Adrenal gland (tissue), 12 donors: Measurements from ENCODE around the gene SPATA31D1. TPM values are rescaled to one million over a fixed set of nuclear protein-coding genes. Genes with fewer than 3 reads are reported as not detected.

Experiments
- DNase-seq, 7 donors: peaks; one replicate each; pipeline ENCODE4 v3.0.0-alpha.2; 2019 to 2020
- H3K27ac ChIP-seq, 5 donors: fragments of 200-600 bp; sonication (generic) in 4 of 5; 1 replicate in 3 of 5; 2 replicates in 2 of 5; pipeline versions ENCODE4 v1.5.1 to v1.8.0; 2016 to 2020; ENCODE audit warnings: mild to moderate bottlenecking in 1 of 5
- H3K27me3 ChIP-seq: fragments of 200-600 bp; 2 replicates; pipeline ENCODE4 v1.8.0; 2021
- H3K36me3 ChIP-seq, 2 donors: fragments of 200-600 bp; replicated peaks in 1 of 2; 1 replicate in 1 of 2; 2 replicates in 1 of 2; pipeline versions ENCODE4 v1.5.1 to v1.8.0; 2018 to 2022
- H3K4me1 ChIP-seq, 2 donors: fragments of 200-600 bp; replicated peaks in 1 of 2; 1 replicate in 1 of 2; 2 replicates in 1 of 2; pipeline versions ENCODE4 v1.5.1 to v1.8.0; 2018 to 2021
- H3K4me3 ChIP-seq, 4 donors: fragments of 200-600 bp; sonication (generic) in 3 of 4; one replicate each; pipeline ENCODE4 v1.5.1; 2016 to 2018
- H3K9me3 ChIP-seq, 3 donors: fragments of 200-600 bp; sonication (generic) in 1 of 3; replicated peaks in 1 of 3; 1 replicate in 2 of 3; 2 replicates in 1 of 3; pipeline versions ENCODE4 v1.5.1 to v1.8.0; 2016 to 2021
- CTCF ChIP-seq, 6 experiments: fragments of 450-650 bp in 4 of 6; fragments of 200-600 bp in 2 of 6; sonication (generic) in 1 of 6; IDR thresholded peaks; 1 replicate in 5 of 6; 2 replicates in 1 of 6; pipeline versions ENCODE4 v1.5.1 to v1.8.0; 2016 to 2021; ENCODE audit warnings: antibody characterized with exemption in 6 of 6, mild to moderate bottlenecking in 2 of 6, moderate library complexity in 1 of 6
- POLR2A ChIP-seq, 2 donors: fragments of 450-650 bp; IDR thresholded peaks; one replicate each; pipeline ENCODE4 v1.6.1; 2017; ENCODE audit warnings: antibody characterized with exemption in 2 of 2, mild to moderate bottlenecking in 2 of 2, moderate library complexity in 1 of 2
- WGBS, 4 donors: extraction: QIAGEN DNeasy Blood & Tissue Kit in 2 of 4; methylation state at CpG; one replicate each; pipeline versions ENCODE4 v1.1.5 to v1.1.7; 2013 to 2017; 5-methylcytosine and 5-hydroxymethylcytosine counted together
- intact Hi-C, 2 donors: fragments of 100-400 bp; cut with DNase I; formaldehyde crosslinking; loops; one replicate each; pipeline versions ENCODE4 v1.14.1 to v1.15.0; 2022 to 2023
- polyA plus RNA-seq, 3 donors: library from polyadenylated mRNA; stranded (reverse); fragments of 200-250 nt in 2 of 3; fragments of 350-450 nt in 1 of 3; fragmentation: Illumina TruSeq in 1 of 3; extraction: RNeasy Lipid Tissue Mini Kit (QIAGEN cat#74804) in 1 of 3; gene quantifications; one replicate each; pipeline ENCODE4 v1.2.3, GENCODE V29; 2013 to 2014
- total RNA-seq, 9 donors: library from RNA; depleted of rRNA in 4 of 9; stranded (reverse); fragments of >200 nt in 4 of 9; fragments of 120-200 nt in 1 of 9; fragmentation: NEBNext Ultra II Directional in 1 of 9; extraction: Animal tissue kit (Norgen Biotek cat#: 25700) in 1 of 9; gene quantifications; one replicate each; pipeline versions ENCODE4 v1.1.0 to v1.2.4, GENCODE V29; 2013 to 2023
- donor health status: healthy with polysubstance abuse.
- donor health status: Bipolar disorder and iron deficiency.
- donor health status: DM: yes; HTN: yes; CAD: no.
- donor health status: DM: no; HTN: no; CAD: no.
- donor health status: DM: no; HTN: no; CAD: no.
- donor health status: DM: yes; HTN: yes; CAD: no.

SPATA31D1 gene
- total and polyA plus RNA-seq, 12 donors = not detected

- no peak for TF ChIP-seq CTCF (IDR thresholded peaks at IDR 0.05)
- TF ChIP-seq POLR2A (IDR thresholded peaks at IDR 0.05) = no peak
- H3K27me3 ChIP-seq = no peaks in the 10 kb centered on the region
- 78 to 86% (median 82%) methylated on average over 6 of the region's 6 CpGs for WGBS, 4 donors
- H3K4me1 ChIP-seq = no peaks in the 10 kb centered on the region
- H3K4me3 ChIP-seq = no peak overlapping the region
- no peaks in the 10 kb centered on the region for H3K36me3 ChIP-seq
- no peaks in the 10 kb centered on the region for H3K9me3 ChIP-seq
- intact Hi-C loops = no loop called here
- DNase-seq = no peak
- no peak overlapping the region for H3K27ac ChIP-seq
Measured at GRCh38 chr9:81964218-81965171, 24.1 kb upstream of the SPATA31D1 start.

- Histone ChIP-seq H3K4me3 (no peak overlapping the region), H3K27me3 (no peaks in the 10 kb centered on the region), H3K36me3 (no peaks in the 10 kb centered on the region), H3K4me1 (no peaks in the 10 kb centered on the region), H3K27ac (no peak overlapping the region), H3K9me3 (no peaks in the 10 kb centered on the region)
- no peak for DNase-seq
- TF ChIP-seq POLR2A (IDR thresholded peaks at IDR 0.05) (no peak), CTCF (IDR thresholded peaks at IDR 0.05) (no peak)
- intact Hi-C loops = no loop called here
- WGBS, 4 donors = 86 to 96% (median 93%) methylated on average over 3 of the region's 3 CpGs
Measured at GRCh38 chr9:81968026-81968425, 20.5 kb upstream of the SPATA31D1 start.

GRCh38 chr9:81969971-81970370 lies 18.6 kb upstream of the SPATA31D1 start:
- Histone ChIP-seq H3K4me1 (no peaks in the 10 kb centered on the region), H3K9me3 (no peaks in the 10 kb centered on the region), H3K36me3 (no peaks in the 10 kb centered on the region), H3K27me3 (no peaks in the 10 kb centered on the region), H3K4me3 (no peak overlapping the region), H3K27ac (no peak overlapping the region)
- DNase-seq = no peak
- intact Hi-C loops = no loop called here
- TF ChIP-seq CTCF (IDR thresholded peaks at IDR 0.05) (no peak), POLR2A (IDR thresholded peaks at IDR 0.05) (no peak)

- TF ChIP-seq CTCF (IDR thresholded peaks at IDR 0.05) (no peak), POLR2A (IDR thresholded peaks at IDR 0.05) (no peak)
- intact Hi-C loops = no loop called here
- H3K27me3 ChIP-seq = no peaks in the 10 kb centered on the region
- no peak overlapping the region for H3K4me3 ChIP-seq
- H3K4me1 ChIP-seq = no peaks in the 10 kb centered on the region
- no peaks in the 10 kb centered on the region for H3K9me3 ChIP-seq
- peak in 1 of 7 donors; percentile 20 for DNase-seq
- H3K27ac ChIP-seq = no peak overlapping the region
- no peaks in the 10 kb centered on the region for H3K36me3 ChIP-seq
Measured at GRCh38 chr9:81971727-81972126, 16.8 kb upstream of the SPATA31D1 start.
